HG03159 (cell line): ENCODE measurements around the gene ZNF277.

Source experiments
- ATAC-seq: cut with Tn5 transposase; IDR thresholded peaks from one replicate; pipeline ENCODE4 v1.9.1; 2021; ENCODE audit warnings: mild to moderate bottlenecking, moderate library complexity; ENCODE audit not compliant: unreplicated experiment

Gene ZNF277, protein sequence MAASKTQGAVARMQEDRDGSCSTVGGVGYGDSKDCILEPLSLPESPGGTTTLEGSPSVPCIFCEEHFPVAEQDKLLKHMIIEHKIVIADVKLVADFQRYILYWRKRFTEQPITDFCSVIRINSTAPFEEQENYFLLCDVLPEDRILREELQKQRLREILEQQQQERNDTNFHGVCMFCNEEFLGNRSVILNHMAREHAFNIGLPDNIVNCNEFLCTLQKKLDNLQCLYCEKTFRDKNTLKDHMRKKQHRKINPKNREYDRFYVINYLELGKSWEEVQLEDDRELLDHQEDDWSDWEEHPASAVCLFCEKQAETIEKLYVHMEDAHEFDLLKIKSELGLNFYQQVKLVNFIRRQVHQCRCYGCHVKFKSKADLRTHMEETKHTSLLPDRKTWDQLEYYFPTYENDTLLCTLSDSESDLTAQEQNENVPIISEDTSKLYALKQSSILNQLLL

DNA sequence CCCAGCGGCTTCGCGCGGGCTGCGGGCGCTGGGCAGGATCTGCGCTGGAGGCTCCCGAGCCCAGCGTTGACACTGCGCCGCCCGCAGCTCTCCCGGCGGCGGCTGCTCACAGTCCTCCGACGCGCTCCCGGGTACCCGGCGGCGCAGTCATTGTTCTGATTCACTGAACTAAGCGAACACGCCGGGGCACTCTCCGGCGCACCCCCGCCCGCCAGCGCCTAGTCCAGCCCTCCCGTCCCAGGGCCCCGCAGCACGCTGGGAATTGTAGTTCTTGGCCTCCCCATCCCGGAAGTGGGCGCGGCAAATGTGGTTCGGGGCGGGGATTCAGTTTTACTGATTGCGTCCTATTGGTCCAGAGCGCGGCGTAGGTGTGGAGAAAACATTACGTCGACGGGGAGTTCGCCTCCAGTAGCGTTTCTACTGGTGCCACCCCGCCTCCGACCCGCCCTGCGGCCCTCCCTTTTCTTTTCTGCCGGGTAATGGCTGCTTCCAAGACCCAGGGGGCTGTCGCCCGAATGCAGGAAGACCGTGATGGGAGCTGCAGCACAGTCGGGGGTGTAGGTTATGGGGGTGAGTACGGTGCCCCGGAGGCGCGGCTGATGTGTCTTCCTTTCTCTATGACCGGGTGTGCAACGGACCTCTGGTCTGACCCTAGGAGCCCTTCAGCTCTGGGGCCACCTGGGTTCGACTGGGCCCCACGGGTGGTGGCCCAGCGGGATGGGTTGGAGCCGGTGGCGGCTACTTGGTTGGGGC is at the start of gene ZNF277, which contains the start of gene DOCK4:
Gene ZNF277 (plus strand): TSS at position 458 of the 753 bp plus-strand sequence. CDS start 22 bp downstream, at position 480.
Gene DOCK4 (minus strand): TSS at position 162 of the 753 bp plus-strand sequence. CDS start 261 bp downstream, outside the sequence.
- peak; percentile 95 for ATAC-seq

DNA sequence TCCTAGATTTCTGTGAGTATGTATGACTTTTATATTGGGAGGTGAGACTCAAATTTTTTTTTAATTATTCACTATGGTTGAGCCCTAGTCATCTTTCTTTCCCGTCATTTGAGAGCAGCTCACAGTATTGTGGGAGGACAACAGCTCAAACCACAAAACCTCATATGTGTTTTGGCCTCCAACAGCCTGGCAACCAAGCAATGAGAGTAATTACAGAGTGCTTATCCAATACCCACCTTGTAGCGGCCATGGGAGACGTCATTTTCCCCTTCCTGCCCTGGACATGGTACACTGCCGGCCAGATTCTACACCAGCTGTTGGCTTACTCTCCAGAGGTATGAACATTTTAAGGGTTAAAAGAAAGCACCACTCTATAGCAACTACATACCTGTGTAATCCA is 49.4 kb upstream of the ZNF277 start:
- no peak for ATAC-seq

DNA sequence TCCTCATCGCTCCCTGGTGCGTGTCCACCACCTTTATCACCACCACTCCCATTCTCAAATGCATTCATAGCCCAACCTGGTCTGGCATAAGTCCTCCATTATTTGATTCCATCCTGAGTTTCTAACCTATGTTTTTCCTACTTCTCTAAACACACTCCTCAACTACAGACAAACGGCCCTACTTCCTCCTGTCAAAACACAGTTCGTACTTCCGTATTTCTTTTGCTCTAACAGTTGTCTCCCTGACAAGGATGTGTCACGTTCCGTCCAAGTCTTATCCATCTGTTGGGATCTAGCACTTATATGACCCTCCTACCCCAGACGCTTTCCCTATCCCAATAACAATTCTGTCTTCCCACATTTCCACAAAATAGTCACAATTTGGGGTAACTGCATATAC is 47.1 kb upstream of the ZNF277 start:
- no peak for ATAC-seq

DNA sequence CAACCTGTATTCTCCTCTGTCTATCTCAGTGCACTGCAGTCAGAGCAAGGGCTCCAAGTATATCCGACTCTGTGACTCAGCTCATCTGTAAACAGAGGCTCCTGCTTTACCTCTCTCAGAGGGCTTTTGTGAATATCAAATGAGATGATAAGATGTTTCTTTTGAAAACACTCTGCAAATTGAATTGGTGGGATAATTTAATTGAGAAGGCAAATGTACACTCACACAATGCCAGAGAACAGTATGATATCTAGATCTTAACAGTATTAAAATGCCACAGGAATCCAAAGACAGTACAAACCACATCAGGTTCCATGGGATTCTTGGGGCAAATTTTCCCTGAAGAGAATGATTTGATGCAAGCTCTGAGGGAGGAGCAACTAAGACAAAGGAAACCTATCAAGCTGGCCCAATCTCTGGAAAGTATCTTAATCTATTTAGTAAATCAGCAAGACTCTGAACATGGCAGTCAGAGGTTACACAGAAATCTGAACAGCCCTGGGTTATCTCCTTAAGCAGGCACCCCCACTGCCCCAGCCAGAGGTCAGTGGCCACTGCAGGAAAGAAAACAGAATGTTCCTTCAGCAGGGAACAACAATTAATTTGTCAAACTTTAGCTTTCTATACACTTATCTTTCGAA is 46.2 kb upstream of the ZNF277 start:
- ATAC-seq, result no peak

DNA sequence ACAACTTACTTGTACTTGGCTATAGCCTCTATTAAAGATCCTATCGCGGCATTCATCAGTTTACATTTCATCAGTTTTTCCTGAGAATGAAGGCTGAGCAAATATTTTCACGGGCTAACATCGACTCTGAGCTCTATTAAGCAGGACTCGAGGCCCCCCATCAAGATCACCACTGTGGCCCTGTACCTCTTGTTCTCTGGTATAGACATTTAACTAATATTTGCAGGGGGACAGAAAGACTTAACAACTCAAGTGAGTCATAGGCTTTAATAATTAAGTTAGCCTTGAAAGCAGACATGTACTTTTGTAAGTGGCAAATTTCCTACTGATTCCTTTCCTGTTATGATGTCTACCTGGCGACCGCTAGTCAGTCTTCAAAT is 45.7 kb upstream of the ZNF277 start:
- no peak for ATAC-seq

DNA sequence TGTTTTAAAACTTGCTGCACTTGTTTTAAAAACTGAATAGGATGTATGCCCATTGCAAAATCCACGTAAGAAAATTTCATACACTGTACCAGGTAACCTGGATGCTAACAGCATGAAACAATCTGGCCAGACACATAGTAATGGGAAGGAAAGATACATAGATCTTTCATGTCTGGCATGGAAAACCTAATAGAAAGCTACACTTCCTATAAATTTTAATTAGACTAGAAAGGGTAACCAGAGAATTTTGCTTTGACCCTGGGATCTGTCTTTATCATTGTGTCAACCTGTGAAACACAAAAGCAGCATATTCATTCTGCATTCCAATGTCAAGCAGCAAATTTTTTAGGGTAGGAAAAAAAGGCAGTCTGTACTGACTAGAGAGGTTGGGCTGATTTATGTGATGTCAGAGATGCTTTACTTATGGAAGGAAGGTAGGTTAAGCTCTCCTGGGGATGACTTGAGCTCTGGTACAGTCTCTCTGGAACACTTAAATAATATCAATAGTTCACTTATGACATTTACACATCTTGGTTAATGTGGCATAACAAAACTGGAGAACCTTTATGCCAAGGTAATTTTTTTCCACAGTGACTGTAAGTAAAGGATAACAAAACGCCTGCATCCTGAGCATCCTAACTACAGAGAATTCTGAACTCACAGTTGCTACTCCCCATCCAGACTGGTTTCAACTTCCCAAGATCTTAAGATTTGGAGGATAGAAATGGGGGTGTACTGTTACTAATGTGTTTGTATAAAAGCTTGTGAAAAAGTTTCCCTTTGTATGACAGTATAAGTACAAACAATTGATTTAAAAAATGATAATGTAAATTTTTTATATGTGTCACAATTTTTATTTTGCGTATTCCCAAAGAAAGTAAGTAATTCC is 45.0 kb upstream of the ZNF277 start:
- ATAC-seq, result no peak

DNA sequence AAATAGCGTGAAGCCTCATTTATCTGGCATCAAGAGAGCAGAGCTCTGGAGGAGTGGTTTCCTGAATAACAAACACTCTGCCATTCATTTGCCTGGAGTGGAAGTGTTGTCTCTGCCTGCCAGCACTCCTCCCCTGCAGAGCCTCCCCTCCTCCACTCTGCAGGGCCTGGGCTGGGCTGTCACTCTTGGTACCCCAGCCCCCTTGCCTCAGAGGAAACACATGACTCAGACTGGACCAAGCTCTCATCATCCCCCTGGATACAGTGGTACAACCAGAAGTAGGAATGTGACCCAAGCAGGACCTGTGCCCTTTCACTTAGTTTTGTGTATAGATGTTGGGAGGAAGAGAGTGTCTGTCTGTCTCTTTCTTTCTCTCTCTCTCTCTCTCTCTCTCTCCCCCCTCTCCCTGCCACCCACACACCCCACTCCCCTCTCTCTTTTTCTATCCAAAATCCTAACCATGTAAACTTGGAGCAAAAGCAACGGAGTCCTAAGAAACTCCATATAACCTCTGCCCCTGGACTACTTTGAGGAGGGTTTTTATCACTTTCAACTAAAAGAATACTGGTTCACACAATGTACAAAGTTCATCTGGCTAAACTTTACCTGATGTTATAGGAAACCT is 44.2 kb upstream of the ZNF277 start:
- no peak for ATAC-seq

DNA sequence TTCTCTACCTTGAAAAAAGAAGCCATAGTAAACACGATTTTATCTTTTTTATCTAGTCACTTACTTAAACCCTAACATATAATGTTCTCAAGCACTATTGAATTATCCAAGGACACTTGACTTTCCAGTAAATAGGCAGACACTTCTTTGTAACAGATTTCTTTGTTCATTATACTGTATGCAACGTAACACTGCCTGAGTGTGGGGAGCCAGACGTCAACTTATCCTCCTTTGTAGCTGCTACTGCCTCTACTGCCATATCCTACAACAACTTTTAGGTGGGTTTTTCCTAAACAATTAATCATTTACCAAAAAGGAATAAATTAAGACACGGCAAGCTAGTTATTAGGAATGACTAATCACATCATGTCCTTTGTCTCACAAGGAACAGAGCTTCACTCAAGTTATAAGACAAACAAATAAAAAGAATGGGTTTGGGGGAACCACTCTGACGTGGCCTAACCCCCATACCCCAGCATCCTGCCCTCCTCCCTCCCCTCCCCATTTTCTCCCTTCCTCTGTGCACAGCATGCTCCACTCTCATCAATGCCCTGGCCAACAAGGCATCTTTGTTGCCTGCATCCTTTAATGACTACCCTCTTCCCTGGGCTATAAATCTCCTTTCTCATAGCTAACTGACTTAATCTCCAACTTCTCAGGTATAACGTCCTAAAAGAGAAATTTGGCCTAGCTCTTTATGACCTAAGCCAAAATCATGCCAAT is 43.5 kb upstream of the ZNF277 start:
- no peak for ATAC-seq

DNA sequence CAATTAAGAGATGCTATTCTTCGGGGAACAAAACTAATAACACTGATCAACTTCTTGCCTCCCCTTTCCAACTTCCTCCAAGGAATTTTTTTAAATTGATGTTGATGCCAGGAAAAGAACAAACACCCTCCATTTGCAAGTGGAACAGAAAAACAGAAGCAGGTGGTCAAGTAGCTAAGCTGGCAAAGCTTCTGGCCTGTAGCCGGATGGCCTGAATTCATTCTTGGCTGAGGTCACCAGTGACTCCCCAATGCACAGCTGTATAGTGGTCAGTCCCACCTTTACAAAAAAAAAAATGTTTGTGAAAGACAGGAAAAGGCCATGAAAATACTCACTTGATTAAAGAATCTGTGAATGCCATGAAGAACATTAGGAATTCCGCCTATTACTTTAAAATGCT is 39.3 kb upstream of the ZNF277 start:
- ATAC-seq, result no peak

DNA sequence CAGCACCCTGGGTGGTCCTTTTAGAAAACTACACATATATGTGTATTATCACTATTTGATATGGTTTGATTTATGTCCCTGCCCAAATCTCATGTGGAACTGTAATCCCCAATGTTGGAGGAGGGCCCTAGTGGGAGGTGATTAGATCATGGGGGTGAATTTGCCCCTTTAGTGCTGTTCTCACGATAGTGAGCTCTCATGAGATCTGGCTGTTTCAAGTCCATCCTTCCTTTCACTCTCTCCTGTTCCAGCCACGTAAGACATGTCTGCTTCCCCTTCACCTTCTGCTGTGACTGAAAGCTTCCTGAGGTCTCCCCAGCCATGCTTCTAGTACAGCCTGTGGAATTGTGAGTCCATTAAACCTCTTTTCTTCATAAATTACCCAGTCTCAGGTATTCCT is 37.6 kb upstream of the ZNF277 start:
- ATAC-seq, result no peak

DNA sequence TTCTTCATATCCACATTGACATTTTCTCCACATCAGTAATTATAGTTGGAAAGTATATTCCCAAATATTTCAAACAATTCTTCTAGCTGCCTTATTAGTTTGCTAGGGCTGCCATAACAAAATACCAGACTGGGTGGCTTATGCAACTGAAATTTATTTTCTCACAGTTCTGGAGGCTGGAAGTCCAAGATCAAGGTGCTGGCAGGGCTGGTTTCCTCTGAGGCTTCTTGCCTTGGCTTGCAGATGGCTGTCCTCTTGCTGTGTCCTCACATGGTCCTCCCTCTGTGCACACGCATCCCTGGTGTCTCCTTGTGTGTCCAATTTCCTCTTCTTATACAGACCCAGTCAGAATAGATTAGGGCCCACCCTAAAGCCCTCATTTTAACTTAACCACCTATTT is 34.8 kb upstream of the ZNF277 start:
- ATAC-seq, result no peak

DNA sequence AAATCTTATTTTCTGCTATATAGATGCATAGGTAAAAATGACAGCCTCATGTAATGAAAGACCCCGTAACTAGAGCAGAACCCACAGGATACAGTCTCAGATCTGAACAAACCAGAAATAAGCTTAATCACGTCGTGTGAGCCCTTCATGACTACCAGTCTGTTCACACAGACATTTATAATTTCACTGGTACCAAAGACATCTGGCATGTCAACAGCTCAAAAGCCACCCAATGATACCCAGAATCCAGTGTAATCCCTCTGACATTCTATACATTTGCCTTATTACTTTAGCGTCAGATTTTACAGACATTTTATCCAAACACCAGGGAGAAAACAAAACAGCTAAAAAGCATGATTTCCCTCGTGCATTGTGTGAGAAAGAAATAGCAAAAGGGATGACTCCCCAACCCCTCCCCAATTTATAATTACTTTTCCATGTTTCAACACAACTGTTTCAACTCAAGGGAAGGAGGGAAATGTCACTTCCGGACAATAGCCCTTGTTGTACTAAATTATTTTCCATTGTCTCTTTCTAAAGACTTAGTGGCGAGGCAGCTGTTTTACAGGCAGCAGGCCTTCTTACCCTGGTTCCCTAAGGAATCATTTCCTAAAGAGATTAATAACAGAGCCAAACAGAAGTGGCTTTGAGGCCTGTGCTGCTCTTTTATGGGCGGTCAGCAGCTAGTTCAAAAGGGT is 33.5 kb upstream of the ZNF277 start:
- no peak for ATAC-seq

DNA sequence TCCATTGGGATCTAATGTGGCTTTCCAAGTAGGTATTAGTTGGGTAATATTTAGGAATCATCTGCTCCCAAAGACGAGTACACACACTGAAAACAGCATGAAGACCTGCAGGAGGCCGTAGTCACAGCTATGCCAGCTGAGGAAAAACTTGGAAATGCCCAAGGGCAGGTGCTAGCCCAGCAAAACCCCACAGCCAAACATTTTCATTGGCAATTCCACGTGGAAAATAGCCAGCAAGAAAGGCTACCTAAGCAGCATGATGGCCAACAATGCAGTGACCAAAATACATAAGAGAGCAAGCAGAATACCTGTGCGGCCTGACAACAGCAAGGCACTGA is 33.0 kb upstream of the ZNF277 start:
- no peak for ATAC-seq

DNA sequence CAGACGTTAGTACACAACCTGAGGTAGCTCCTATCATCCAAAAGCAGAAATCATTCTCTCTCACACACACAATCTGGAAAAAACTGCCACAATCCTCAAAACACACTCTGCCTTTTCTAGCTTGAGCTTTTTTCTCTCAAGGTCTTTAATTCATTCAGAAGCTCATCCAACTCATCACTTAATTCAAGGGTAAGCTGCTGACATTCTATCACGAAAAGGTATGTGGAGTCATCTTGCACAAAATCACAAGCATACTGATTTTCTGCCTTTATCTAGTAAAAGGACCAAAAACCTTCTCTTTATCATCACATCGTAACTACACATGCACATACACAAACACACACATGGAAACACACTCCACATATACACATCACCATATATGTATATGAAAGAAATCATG is 32.3 kb upstream of the ZNF277 start:
- ATAC-seq, result no peak

DNA sequence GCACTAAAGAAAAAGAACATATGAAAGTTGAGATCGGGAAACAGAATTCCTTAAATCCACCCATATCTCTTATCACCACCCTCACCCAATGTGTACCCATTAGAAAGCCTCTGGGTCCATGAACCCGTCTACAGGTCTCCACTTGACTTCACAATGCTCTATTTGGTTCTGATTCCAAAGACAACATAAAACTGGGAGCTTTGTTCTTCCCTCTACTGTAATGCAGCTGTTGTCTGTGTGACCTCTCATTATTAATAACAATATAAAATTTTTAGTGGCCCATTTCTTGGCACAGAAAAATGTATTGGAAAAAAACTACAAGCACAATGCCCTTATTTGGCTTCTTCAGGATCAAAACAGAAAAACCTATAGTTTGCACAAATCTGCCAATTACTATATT is 30.3 kb upstream of the ZNF277 start:
- ATAC-seq, result no peak

DNA sequence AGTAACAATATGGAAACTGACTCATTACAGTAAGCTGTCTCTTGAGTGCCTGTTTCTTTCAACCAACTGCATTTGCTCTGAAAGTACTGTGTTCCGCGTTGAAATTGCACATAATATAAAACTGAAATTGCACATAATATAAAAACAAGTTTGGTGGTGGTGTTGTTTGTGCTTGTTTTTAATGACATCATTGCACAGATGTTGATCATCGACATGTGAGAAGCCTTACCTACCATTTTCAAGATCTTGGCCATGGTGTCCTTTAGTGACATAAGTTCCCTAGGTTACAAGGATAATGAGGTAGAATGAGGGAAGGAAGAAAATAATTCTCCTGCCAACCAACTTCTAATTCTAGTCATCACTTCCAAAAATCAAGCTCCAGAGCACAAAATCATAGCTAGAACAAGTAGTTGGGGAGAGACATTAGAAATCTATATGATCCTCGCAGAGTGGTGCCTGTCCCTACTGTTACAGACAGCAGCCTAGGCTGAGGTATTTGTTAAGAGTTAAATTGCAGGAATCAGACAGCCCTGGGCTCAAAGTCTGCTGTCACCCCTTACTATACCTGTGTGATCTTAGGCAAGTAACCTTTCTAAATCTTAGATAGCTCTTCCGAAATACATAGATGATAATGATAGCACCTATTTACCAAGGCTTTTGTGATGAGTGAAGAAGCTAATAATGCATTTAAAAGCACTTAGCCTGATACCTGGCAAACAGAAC is 29.6 kb upstream of the ZNF277 start:
- ATAC-seq, result no peak

DNA sequence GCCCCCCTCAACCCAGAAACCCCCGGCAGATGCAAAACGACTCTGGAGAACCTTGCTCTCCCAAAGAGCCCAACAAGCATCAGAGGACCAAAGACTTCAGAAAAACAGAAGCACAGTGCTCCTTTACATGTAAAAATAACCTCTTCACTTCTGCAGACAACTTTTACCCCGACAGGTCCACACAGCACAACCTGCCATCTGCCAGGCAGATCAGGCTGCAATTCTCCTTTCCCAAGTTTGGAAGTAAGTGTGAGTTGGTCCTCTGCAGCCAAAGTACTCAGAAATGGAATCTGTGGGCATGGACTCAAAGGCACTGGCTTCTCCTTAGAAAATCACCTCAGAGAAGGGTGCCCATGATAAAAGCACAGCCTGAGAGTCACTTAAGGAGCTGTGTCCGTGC is 26.3 kb upstream of the ZNF277 start:
- ATAC-seq, result no peak

DNA sequence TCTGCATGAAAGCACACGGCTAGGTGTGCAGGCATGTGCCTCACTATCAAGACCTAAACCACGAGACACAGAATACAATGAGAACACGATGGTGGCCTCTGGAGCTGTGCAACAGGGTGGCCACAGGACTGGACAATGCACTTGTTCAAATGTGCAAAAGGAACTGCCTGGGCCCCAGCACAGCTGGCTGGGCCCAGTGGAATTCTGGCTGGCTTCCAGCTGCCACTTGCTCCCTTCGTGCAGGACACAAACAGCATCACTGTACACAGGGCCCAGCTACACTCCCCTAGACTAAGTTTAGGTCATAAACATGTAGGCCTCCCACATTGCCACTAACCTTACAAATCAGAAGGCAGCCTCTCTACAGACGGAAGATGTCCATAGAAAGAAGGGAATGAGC is 23.7 kb upstream of the ZNF277 start:
- ATAC-seq, result no peak
